NCI-H69 (cell line): Measurements from ENCODE around the gene ZSWIM8.
A peak's percentile ranks its signal among the peaks of the same experiment; 100 is the strongest.
"Not testable (repeated sequence)": the region's sequence is repeated elsewhere in the genome, so short reads cannot be mapped to it uniquely, and the experiment has no call there.

ENCODE experiments used
- DNase-seq: peaks from one replicate; lab custom pipeline; 2025; lab: John Stamatoyannopoulos, UW

ZSWIM8 gene

GRCh38 chr10:73774637-73775036, 10.8 kb upstream of the ZSWIM8 start:
- DNase-seq: no peak

GRCh38 chr10:73779018-73779417, 6.4 kb upstream of the ZSWIM8 start:
- DNase-seq: no peak

GRCh38 chr10:73779539-73780197, 5.7 kb upstream of the ZSWIM8 start:
- no peak for DNase-seq

GRCh38 chr10:73780301-73780700, 5.1 kb upstream of the ZSWIM8 start:
- no peak for DNase-seq

- peak; percentile 67 for DNase-seq
Observed at GRCh38 chr10:73780966-73781365, 4.4 kb upstream of the ZSWIM8 start.

GRCh38 chr10:73781548-73781878, 3.9 kb upstream of the ZSWIM8 start:
- no peak for DNase-seq

GRCh38 chr10:73781879-73782748, 3.3 kb upstream of the ZSWIM8 start, which contains the start of gene CHCHD1:
CHCHD1 (plus strand) TSS chr10:73782048; CDS start chr10:73782076, 28 bp downstream.
- DNase-seq: peak; percentile 88

GRCh38 chr10:73782749-73783085, 2.7 kb upstream of the ZSWIM8 start:
- DNase-seq: no peak

- peak; percentile 25 for DNase-seq
Observed at GRCh38 chr10:73785721-73786511, 510 bp downstream of the ZSWIM8 start.

GRCh38 chr10:73786512-73786885, 1.1 kb downstream of the ZSWIM8 start:
- DNase-seq: no peak

GRCh38 chr10:73787031-73787800, 1.8 kb downstream of the ZSWIM8 start:
- DNase-seq: not testable (repeated sequence)

- DNase-seq: no peak
Observed at GRCh38 chr10:73788864-73789658, 3.7 kb downstream of the ZSWIM8 start.

GRCh38 chr10:73789659-73790055, 4.3 kb downstream of the ZSWIM8 start:
- DNase-seq: no peak

- no peak for DNase-seq
Observed at GRCh38 chr10:73790886-73791625, 5.7 kb downstream of the ZSWIM8 start.

GRCh38 chr10:73791871-73792400, 6.5 kb downstream of the ZSWIM8 start:
- no peak for DNase-seq

- DNase-seq: no peak
Observed at GRCh38 chr10:73793456-73793855, 8.1 kb downstream of the ZSWIM8 start.

GRCh38 chr10:73795491-73795890, 10.1 kb downstream of the ZSWIM8 start:
- DNase-seq: not testable (repeated sequence)

- DNase-seq: not testable (repeated sequence)
Observed at GRCh38 chr10:73796035-73796434, 10.6 kb downstream of the ZSWIM8 start.

GRCh38 chr10:73796766-73797165, 11.4 kb downstream of the ZSWIM8 start:
- DNase-seq: no peak
